EL (cell line): ENCODE results near the gene PALD1.
A peak's percentile ranks its signal among the peaks of the same experiment; 100 is the strongest.

Experiments used
- DNase-seq: peaks from one replicate; pipeline ENCODE4 v3.0.0-alpha.2; 2016

PALD1 gene

DNA sequence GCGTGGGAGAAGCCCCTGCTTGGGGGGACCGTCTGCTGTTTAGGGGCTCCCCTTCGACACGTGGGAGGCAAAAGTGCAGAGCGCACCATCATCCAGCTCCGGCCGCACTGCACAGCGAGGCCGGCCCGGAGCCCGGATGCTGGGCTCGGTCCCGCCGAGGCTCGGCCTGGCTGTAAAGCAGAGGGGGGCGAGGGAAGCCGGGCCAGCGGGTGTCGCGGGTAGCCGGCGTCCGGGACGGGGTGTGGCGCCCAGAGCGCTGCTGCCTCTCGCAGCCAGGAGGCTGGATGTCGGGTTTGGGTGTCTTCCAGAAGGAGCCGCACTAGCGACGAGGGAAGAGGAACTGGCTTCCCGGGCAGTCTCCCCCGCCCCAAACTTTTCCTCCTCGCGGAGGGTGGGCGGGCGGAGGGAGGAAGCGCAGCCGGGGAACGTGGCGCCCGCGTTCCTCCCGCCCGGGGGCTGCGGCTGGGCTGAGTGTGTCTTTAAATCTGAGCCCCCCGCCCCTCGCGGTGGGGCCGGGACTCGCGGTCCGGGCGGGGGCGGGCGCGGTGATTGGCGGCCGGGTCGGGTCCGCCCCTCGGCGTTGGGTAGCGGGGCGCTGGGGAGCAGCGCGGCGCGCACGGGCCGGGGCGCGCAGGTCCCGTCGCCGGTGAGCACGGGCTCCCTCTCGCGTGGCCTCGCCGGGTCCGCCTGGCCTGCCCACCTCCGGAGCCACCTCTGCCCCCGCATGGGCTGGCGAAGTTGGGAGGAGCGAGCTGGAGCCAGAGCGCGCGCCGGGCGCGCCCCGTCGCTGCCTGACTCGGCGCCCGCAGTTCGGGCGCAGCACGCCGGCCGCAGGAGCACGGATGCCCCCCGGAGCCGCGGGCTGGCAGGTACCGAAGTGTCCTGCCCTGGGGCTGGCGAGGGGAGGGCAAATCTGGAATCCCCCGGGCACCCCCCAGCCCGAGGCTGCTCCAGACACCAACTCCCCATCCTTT, at the start of gene PALD1:
Gene PALD1 (plus strand): TSS at position 577 of the 974 bp plus-strand sequence. CDS start 47,185 bp downstream, outside the sequence.
- DNase-seq, result peak; percentile 64

DNA sequence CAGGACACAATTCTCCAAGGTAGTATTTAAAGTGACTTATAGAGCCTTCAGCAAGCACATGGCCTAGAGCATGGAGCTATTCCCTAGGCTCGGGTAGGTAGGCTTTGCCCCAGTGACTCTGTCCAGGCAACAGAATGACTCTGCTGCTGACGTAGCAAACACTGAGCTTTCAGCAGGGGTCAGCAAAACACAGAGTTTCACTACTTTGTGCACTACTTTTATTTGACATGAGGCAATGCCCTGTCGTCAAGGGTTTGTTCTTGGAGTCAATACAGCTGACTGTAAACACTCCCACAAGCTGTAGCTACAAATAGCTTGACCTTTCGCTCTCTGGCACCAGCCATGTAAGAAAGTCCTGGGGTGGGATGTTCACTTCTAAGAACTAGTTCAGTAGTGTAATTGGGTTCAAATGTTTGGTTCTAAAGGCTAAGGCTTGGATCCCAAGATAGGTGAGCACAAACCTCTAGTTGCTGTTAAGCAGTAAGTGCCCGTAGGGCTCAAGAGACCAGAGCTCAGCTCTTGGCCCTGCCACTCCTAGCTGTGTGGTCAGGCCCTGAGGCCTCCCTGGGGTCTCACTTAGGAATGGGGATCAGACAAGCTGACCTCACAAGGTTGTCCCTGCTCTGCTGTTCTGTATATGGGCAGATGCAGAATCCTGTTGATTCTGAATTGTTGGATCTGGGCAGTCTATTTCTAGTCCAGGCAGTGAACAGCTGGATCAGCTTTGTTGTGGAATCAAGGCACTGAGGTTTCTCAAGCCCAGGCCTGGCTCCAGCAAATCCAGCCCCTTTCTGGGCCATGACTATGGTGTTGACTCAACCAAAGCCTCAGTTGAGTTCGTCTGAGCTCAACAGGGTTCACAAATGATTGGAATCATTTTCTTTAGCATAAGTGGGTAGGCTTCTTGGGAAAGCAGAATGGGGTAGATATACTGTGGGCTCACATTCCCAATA, 47.8 kb upstream of the PALD1 start:
- no peak for DNase-seq

DNA sequence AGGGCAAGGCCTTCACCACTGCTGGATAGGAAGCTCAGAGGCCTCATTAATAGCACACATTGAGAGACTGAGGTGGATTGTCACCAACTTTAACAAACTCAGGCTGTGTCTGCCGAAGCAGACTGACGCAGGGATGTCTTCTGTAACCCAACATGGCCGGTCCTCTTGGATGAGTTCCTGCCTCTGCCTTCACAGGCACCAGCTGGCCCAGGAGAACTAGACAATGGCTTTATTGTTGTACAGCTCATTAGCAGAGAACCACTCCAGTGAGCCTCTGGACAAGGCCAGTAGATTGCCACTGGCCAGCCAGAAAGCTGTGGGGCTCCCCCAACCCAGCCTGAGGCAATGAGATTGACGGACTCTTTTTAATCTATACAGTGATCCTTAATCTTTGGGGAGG, 46.5 kb upstream of the PALD1 start:
- DNase-seq, result no peak

DNA sequence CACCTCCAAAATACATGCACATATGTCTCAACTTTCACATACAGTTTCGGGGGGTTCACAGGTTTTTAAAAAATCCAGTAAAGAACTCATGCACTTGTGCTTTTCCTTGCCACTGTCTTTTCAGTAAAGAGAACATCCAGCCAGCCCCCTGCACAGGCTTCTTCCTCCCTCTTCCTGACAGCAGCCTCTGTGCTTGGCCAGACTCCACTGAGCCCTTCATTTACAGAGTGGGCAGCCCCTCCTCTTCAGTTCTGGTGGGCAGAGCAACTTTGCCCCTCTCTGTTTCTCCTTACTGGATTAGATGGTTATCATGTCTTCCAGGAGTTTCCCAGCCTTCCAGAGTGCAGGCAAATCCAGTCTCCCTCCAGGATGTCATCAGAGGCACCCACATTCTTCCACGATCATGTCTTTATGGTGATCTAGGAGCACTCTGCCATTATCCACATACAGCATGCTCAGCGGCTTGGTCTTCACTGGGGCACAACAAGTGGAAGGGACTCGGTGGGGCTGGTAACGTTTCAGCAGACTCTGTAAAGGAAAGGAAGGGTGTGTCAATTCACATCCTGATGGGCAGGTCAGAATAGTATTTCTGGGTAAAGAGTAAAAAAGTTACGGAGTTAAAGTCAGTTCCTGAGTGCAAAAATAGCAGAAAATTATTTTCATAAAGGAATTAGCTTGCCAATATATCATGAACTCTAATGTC, 45.9 kb upstream of the PALD1 start:
- DNase-seq, result no peak

DNA sequence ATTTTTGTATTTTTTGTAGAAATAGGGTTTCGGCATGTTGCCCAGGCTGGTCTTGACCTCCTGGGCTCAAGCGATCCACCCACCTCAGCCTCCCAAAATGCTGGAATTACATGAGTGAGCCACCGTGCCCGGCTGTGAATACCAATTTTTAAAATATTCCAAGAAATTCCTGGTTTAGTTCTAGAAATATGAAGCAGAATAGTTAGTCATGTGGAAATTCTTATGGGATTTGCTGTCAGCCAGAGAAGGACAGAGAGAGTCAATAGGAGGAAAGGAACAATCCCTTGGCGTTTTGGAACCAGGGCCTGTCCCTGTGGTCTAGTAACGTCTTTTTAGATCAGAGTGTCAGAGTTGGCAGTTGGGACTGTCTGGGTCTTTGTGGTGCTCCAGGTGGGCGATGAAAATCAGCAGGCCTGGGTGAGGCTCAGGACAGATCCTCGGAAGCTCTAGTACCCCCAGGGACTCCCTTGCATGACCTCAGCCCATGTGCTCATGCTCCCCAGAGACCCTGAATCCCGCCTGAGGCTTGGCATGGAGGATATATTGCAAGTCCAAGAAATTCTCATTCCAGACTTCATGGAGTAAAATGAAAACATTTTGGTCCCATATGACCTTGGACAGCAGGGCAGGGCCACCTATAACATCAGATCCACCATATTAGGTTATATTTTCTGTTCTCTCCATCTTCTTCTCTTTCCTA, 44.8 kb upstream of the PALD1 start:
- DNase-seq, result peak; percentile 40

DNA sequence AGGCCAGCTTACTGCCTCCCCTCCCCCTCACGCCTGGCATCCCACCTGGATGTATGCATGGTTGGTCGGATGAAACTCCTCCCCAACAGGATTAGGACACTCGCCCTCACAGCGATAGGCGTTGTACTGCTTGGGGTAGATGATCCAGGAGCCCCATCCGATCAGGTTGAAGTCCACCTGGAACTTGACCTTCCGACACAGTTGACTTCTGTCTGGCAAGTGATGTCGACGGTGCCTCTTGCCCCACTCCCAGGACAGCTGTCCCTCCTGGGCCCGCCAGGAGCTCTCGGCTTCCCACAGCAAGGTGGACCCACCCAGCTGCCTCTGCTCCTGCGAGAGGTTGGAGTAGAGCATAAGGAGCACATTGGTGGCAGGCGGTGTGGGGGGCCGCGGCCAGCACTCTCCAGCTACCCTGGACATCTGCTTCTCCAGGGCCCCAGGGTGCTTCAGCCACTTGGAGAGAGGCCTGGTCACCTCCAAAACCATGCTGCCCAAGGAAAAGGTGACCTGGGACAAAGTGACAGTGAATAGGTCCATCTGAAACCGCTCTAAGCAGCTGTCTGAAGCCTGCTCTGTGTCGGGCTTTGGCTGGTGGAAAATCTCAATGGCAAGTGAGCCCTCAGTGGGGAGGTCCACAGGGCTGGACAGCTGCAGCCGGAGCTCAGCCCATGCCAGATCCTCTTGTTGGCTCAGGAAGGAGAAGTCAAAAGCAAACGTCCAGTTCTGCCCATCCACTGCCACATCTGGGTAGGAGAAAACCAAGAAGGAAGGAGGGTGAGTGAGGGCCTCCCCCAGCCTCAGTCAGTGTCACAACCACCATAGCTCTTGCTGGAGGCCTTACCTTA, 43.1 kb upstream of the PALD1 start:
- DNase-seq, result no peak

DNA sequence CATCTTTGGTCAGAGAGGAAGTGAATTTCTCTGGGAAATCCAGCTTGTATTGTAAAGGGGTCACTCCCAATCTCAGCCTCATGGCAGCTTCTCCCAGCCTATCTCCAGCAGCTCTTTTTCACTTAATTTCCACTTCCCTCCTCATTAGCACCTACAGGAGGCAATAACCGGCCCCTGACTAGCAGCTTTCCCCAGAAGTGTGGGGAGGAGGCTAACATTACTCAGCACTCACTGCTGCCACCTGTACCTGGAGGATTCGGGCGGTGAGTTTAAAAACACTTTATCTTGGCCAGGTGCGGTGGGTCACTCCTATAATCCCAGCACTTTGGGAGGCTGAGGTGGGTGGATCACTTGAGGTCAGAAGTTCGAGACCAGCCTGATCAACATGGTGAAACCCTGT, 40.8 kb upstream of the PALD1 start:
- no peak for DNase-seq

DNA sequence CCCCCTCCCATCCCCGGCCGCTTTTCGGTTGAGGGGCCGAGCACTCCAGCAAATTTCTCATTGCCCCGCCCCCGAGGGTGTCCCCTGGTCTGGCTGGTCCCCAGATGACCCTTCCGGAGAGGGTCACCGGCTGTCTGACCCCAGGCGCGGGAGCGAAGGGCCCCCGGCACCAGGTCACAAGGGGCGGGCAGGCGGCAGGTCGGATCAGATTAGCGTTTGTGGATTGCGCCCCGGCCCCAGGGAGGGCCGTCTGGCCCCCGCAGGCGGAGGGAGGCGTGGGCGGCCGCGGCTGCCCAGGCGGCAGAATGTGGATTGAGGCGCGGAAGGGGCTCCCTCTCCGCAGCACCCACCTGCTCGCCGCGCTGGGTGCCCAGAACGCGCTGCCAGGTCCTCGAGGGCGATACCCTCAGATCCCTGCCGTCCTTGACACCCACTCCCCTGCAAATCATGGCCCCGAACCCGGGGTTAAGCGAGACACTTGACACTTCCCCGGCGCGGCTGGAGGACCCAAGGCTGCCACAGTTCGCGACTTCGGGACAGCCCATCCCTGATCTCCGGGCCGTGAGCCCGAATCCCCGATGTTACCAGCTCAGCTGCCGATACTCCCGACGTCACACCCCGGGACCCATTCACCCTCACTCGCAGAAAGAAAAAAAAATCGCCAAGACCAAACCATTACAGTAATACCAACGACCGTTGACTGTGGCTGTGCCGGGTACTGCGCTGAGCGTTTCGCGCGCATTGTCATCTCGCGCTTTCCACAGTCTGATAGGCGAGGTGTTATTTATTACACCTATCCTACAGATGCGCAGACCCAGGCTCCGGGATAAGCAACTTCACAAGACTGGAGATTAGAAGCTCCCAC, 38.0 kb upstream of the PALD1 start:
- DNase-seq, result no peak

DNA sequence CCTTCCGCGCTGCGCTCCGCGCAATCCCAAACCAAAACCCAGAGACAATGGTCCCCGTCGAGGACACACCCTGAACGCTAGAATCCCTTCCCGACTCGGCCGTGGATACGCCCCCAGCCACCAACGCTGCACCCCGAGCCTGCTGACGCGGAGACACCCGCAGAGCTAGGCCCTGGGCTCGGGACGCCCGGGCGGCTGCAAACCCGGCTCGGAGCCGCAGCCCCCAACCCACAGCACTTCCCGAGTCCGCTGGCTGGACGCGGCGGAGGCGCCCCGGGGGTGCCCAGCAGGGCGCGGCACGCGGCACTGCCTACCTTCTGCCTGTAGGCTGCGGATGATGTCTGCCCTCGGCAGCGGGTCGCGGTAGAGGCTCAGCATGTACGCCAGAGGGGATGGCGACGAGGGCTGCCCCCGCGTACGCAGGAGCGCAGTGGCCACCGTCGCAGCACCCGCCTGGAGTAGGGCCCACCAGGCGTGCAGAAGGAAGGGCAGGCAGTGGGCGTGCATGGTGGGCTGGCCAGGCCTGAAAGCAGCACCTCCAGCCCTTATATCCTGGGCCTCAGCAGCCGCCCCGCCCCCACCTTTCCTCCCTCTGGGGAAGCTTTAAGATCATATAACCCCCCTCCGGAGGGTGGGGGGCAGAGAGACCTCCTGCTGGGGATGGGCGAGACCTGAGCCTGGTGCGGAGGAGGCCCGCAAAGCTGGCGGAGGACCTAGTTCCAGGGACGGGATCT, 37.2 kb upstream of the PALD1 start, which contains the start of gene NODAL:
Gene NODAL (minus strand): TSS at position 521 of the 734 bp plus-strand sequence. CDS start 14 bp downstream, at position 507.
- DNase-seq, result no peak

DNA sequence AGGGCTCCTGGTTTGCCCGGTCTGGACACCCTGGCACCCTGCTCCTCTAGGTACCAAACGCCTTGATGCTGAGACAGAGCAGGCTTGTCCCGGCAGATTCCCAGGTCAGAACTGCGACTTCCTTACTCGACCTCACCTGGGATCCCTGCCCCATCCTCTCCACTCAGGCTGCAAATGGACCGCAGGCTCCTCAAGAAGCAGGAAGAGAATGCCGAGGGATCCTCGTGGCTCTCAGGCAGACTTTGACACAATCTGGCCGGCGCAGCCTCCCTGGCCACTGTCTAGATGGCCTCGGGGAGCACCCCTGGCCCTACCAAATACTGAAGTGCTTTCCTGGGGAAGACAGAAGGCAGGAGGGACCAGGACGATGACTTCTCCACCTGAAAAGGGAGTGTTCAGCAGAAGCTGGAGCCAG, 36.7 kb upstream of the PALD1 start:
- no peak for DNase-seq

DNA sequence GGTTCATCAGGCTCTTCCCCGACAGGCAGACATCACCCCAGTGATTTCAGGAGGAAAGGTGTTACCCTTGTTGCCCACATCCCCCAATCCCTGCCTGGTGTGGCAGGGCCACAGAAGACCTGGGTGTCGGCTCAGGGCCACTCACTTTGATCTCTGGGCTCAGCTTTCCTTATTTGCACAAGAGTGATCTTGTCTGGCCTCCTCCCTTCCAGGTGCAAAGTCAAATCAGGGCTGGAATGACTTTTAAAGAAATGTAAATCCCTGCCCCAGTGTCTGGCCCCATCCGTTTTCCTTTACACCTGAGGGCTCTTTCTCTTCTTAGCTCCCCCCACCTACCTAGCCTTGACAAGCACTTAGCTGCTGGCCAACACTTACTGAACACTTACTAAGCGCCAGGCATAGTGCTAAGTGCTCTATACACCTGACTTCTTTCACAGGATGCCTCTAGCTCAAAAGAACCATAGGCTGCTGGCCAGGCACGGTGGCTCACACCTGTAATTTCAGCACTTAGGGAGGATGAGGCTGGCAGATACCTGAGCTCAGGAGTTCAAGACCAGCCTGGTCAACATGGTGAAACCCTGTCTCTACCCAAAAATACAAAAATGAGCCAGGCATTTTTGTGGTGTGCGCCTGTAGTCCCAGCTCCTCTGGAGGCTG, 36.1 kb upstream of the PALD1 start:
- no peak for DNase-seq

DNA sequence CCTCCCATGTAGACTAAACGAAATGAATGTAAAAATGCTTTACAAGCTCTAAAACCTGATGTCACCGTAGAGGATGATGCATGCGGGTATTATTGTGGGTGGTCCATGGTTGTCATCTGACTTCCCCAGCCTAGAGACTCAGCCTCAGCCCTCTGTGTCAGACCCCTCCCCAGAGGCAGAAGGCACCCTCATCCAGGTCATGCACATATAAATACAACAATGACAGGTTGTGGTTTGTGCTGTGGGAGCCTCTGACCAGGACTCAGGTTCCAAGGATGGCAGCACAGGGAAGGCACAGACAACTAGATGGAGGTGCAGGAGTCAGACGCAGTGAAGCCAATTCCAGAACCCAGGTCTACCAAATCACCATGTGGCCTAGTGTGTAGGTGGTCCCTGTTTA, 33.8 kb upstream of the PALD1 start:
- no peak for DNase-seq

DNA sequence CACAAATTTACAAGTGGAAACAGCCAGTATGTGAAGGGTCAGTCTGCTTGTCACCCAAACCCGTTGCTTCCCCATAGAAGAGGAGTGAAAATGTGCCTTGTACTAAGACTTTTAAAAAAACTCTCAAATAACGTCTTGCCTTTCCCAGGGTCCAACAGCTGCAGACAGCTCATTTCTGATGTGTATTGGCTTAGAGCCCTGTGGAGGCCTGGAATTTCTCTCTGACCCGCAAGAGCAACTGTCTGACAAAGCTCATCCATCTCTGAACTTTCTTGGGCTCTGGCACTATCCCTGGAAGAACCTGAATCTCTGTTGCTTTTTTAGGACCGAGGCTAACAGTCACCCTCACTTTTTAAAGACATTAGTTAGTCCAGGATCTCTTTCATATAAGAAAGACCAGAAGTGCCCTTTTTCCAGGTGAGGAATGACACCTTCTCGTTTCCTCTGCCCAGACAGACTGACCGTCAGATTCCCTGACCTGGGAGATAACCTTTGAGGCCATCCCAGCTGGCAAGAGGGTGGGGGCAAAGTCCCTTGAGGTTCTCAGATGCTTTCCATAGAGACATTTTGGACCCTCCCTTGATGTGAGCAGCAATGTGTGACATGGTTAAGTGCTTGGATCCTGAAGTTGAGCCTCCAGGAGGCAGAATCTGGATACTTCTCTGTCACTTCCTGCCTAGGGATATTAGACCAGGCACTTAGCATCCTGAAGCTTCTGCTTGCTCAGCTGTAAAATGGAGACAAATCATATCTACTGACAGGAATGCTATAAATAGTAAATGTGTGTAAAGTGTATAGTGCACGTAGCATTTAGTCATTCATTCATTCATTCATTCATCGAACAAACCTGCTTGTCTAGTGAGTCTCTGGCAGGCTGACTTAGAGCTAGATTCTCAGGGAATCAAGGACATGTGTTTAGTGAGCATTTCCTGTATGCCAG, 32.6 kb upstream of the PALD1 start:
- DNase-seq, result no peak

DNA sequence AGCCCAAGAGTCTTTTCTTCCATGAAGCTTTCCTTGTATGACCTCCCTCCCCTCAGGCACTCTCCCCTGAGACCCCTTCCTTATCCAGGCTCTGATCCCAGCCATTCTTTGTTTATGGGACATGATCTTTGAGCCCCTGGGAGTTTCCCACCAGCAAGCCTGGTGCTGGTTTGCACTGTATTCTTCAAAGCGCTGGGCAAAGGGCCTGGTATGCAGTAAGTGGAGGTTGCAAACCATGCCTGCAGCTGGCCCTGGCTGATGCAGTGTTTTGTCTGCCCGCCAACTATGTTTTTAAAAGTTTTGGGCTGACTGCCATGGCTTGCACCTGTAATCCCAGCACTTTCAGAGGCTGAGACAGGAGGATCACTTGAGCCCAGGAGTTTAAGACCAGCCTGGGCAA, 30.3 kb upstream of the PALD1 start:
- no peak for DNase-seq

DNA sequence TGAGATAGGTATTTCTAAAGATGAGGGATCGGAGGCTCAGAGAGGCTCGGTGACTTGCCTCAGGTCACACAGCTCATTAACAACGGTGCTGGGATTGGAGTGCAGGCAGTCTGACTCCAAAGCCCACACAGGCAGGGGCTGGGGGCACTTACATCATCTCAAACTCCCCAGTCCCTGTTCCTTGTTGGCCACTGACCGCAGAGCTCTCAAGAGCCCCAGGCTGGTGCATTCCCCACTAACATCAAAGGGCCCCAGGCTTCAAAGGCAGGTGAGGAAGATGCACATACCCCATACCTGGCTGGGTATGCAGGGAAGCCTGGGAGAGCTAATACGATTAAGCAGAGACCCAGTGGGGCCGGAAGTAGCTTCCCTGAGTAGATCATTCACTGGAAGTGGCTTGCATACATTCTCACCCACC, 23.3 kb upstream of the PALD1 start:
- no peak for DNase-seq

DNA sequence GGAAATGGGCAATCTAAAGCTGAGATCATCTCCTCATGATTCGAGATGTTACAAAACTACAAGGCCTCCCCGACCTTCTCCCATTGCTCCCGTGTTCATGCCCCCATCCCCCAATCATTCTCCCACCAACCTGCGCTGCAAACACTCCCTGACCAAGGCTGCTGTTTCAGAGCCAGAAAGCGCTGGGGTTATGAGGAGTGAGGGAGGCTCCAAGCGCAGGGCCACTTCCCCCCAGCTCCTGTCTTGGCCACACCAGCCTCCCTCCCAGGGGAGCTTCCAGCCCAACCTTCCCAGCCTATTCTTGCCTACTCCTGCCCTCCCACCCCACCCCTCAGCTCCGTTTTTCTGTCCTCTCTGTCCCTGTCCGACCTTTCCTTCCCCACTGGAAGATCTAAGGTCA, 22.4 kb upstream of the PALD1 start:
- DNase-seq, result no peak

DNA sequence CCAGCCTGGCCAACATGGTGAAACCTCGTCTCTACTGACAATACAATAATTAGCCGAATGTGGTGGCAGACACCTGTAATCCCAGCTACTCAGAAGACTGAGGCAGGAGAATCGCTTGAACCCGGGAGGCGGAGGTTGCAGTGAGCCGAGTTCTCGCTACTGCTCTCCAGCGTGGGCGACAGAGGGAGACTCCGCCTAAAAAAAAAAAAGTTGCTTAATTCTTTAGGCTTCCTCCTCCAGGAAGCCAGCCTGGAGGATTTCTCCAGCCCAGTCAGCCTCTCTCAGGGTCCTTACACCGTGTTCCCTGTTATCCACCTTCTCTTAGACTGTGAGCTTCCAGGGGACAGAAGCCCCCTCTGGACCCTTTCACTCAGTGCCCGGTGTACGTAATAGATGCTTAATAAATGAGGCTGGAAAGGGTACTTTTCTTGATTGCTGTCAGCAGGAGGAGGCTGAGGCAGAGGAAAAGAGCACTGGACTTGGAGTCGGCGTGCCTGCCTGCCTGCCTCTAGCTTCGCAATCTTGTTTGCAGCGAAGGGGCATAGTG, 20.7 kb upstream of the PALD1 start:
- DNase-seq, result no peak
